OCI-LY1 (cell line): Measurements from ENCODE around the gene VAV3.
"Not testable (repeated sequence)": the region's sequence is repeated elsewhere in the genome, so short reads cannot be mapped to it uniquely, and the experiment has no call there.

ENCODE experiments used
- H2AFZ ChIP-seq: fragments of 200-600 bp; sonication (generic), shearing (Covaris generic); 2 replicates; pipeline ENCODE4 v1.6.0; 2014; ENCODE audit warnings: antibody characterized with exemption, mild to moderate bottlenecking, low read length
- H3F3A ChIP-seq: fragments of 200-600 bp; sonication (generic), shearing (Covaris generic); 2 replicates; pipeline ENCODE4 v1.6.0; 2014; ENCODE audit warnings: mild to moderate bottlenecking, antibody characterized with exemption, low read length, moderate library complexity; ENCODE audit not compliant: insufficient read depth
- H3K27ac ChIP-seq: fragments of 200-600 bp; sonication (generic); 2 replicates; pipeline ENCODE4 v1.5.1; 2014; ENCODE audit warnings: low read length, mixed run types, mild to moderate bottlenecking, low read depth; ENCODE audit not compliant: poor library complexity, severe bottlenecking
- H3K27me3 ChIP-seq: fragments of 200-600 bp; sonication (generic); 2 replicates; pipeline ENCODE4 v1.6.0; 2014; ENCODE audit warnings: antibody characterized with exemption, mild to moderate bottlenecking, low read length, moderate library complexity; ENCODE audit not compliant: insufficient read depth
- H3K36me3 ChIP-seq: fragments of 200-600 bp; sonication (generic); 2 replicates; pipeline ENCODE4 v1.6.1; 2014; ENCODE audit warnings: mild to moderate bottlenecking, antibody characterized with exemption, low read length, moderate library complexity, mixed read lengths; ENCODE audit not compliant: insufficient read depth
- H3K4me1 ChIP-seq: fragments of 200-600 bp; sonication (generic); 2 replicates; pipeline ENCODE4 v1.5.1; 2014; ENCODE audit warnings: mild to moderate bottlenecking, low read length, moderate library complexity; ENCODE audit not compliant: insufficient read depth, severe bottlenecking
- H3K4me2 ChIP-seq: fragments of 200-600 bp; sonication (generic), shearing (Covaris generic); 2 replicates; pipeline ENCODE4 v1.6.1; 2014; ENCODE audit warnings: low read length
- H3K4me3 ChIP-seq: fragments of 200-600 bp; sonication (generic); 2 replicates; pipeline ENCODE4 v1.5.1; 2014; ENCODE audit warnings: low read length, low read depth, mild to moderate bottlenecking, mixed read lengths; ENCODE audit not compliant: poor library complexity, severe bottlenecking
- H3K79me2 ChIP-seq: fragments of 200-600 bp; shearing (Covaris generic); 2 replicates; pipeline ENCODE4 v1.6.1; 2016; ENCODE audit warnings: mixed run types, low read length, mixed read lengths; ENCODE audit not compliant: insufficient read depth
- H3K9ac ChIP-seq: fragments of 200-600 bp; sonication (generic), shearing (Covaris generic); 2 replicates; pipeline ENCODE4 v1.6.1; 2014; ENCODE audit warnings: mild to moderate bottlenecking, low read length, mixed read lengths
- H3K9me2 ChIP-seq: fragments of 200-600 bp; sonication (generic), shearing (Covaris generic); 2 replicates; pipeline ENCODE4 v1.6.1; 2014; ENCODE audit warnings: low read depth, mild to moderate bottlenecking, low read length, mixed read lengths
- H3K9me3 ChIP-seq: fragments of 200-600 bp; shearing (Covaris generic); 2 replicates; pipeline ENCODE4 v1.6.1; 2014; ENCODE audit warnings: low read length, mixed read lengths
- H4K20me1 ChIP-seq: fragments of 200-600 bp; sonication (generic), shearing (Covaris generic); 2 replicates; pipeline ENCODE4 v1.6.0; 2016; ENCODE audit warnings: mild to moderate bottlenecking, low read length; ENCODE audit not compliant: insufficient read depth
- CTCF ChIP-seq: fragments of 200-600 bp; sonication (generic), shearing (Covaris generic); IDR thresholded peaks from 2 replicates; pipeline ENCODE4 v1.5.1; 2017; ENCODE audit warnings: mild to moderate bottlenecking, antibody characterized with exemption, low read length, moderate library complexity, mixed read lengths
- EZH2 ChIP-seq: fragments of 200-600 bp; sonication (generic), shearing (Covaris generic); IDR thresholded peaks from 2 replicates; pipeline ENCODE4 v1.8.0; 2017; ENCODE audit warnings: borderline replicate concordance, mixed run types, mild to moderate bottlenecking, antibody characterized with exemption, low read length, moderate library complexity, mixed read lengths

VAV3 gene

GRCh38 chr1:107653005-107653404 is 312.0 kb downstream of the VAV3 start:
- Histone ChIP-seq H3K79me2 (no peaks in the 10 kb centered on the region), H3K9me2 (no peaks in the 10 kb centered on the region), H3K4me1 (no peaks in the 10 kb centered on the region), H3K9ac (no peak overlapping the region), H4K20me1 (no peaks in the 10 kb centered on the region), H3F3A (no peaks in the 10 kb centered on the region), H3K4me3 (no peak overlapping the region), H2AFZ (no peak overlapping the region), H3K27me3 (no peaks in the 10 kb centered on the region), H3K27ac (no peak overlapping the region), H3K36me3 (no peaks in the 10 kb centered on the region), H3K4me2 (no peak overlapping the region), H3K9me3 (no peaks in the 10 kb centered on the region)
- TF ChIP-seq EZH2 (no peak), CTCF (no peak)

- H3K79me2 ChIP-seq, H3K4me2 ChIP-seq, H3K27me3 ChIP-seq, H4K20me1 ChIP-seq, H3K9me2 ChIP-seq, H3F3A ChIP-seq, H3K4me3 ChIP-seq, H3K4me1 ChIP-seq, H3K27ac ChIP-seq, H2AFZ ChIP-seq, H3K9ac ChIP-seq, H3K36me3 ChIP-seq, H3K9me3 ChIP-seq: not testable (repeated sequence)
These were observed 314.2 kb downstream of the VAV3 start for GRCh38 chr1:107650825-107651224.

- no peak overlapping the region for H2AFZ ChIP-seq
- no peak overlapping the region for H3K27ac ChIP-seq
- H3K4me2 ChIP-seq, result no peak overlapping the region
- no peaks in the 10 kb centered on the region for H3K9me3 ChIP-seq
- TF ChIP-seq EZH2, result no peak
- no peak for TF ChIP-seq CTCF
- H3F3A ChIP-seq, result no peaks in the 10 kb centered on the region
- no peaks in the 10 kb centered on the region for H3K9me2 ChIP-seq
- H3K4me3 ChIP-seq, result no peak overlapping the region
- no peaks in the 10 kb centered on the region for H3K79me2 ChIP-seq
- H3K9ac ChIP-seq, result no peak overlapping the region
- H3K4me1 ChIP-seq, result no peaks in the 10 kb centered on the region
- H4K20me1 ChIP-seq, result no peaks in the 10 kb centered on the region
- no peaks in the 10 kb centered on the region for H3K27me3 ChIP-seq
- H3K36me3 ChIP-seq, result no peaks in the 10 kb centered on the region
These were observed 316.0 kb downstream of the VAV3 start for GRCh38 chr1:107649023-107649422.

- no peak overlapping the region for H3K9ac ChIP-seq
- H2AFZ ChIP-seq, result no peak overlapping the region
- TF ChIP-seq EZH2 (no peak), CTCF (no peak)
These were observed 316.9 kb downstream of the VAV3 start for GRCh38 chr1:107648071-107648470.

More at GRCh38 chr1:107648071-107648470, 316.9 kb downstream of the VAV3 start:
- no peaks in the 10 kb centered on the region for H3K79me2 ChIP-seq
- no peaks in the 10 kb centered on the region for H3K4me1 ChIP-seq
- no peaks in the 10 kb centered on the region for H3K9me2 ChIP-seq
- H3K27me3 ChIP-seq, result no peaks in the 10 kb centered on the region
- H4K20me1 ChIP-seq, result no peaks in the 10 kb centered on the region
- H3K4me2 ChIP-seq, result no peak overlapping the region
- no peak overlapping the region for H3K27ac ChIP-seq
- H3F3A ChIP-seq, result no peaks in the 10 kb centered on the region
- H3K36me3 ChIP-seq, result no peaks in the 10 kb centered on the region
- H3K4me3 ChIP-seq, result no peak overlapping the region
- no peaks in the 10 kb centered on the region for H3K9me3 ChIP-seq
